HG02852 (cell line): ENCODE results near the gene GFOD1.
"Not testable (repeated sequence)": the region's sequence is repeated elsewhere in the genome, so short reads cannot be mapped to it uniquely, and the experiment has no call there.

Source experiments
- ATAC-seq: cut with Tn5 transposase; IDR thresholded peaks from one replicate; pipeline ENCODE4 v1.9.1; 2021; ENCODE audit warnings: mild to moderate bottlenecking, moderate library complexity; ENCODE audit not compliant: unreplicated experiment

The GFOD1 gene

GRCh38 chr6:13445744-13446115 lies 41.7 kb downstream of the GFOD1 start:
- ATAC-seq, result no peak

GRCh38 chr6:13445005-13445743 lies 42.2 kb downstream of the GFOD1 start:
- no peak for ATAC-seq

- ATAC-seq, result no peak
Observed at GRCh38 chr6:13444604-13445003, 42.8 kb downstream of the GFOD1 start.

- ATAC-seq, result not testable (repeated sequence)
Observed at GRCh38 chr6:13443978-13444377, 43.4 kb downstream of the GFOD1 start.

GRCh38 chr6:13441778-13442177 lies 45.6 kb downstream of the GFOD1 start:
- no peak for ATAC-seq

GRCh38 chr6:13439644-13440043 lies 47.8 kb downstream of the GFOD1 start:
- ATAC-seq, result no peak

GRCh38 chr6:13438126-13438525 lies 49.3 kb downstream of the GFOD1 start:
- ATAC-seq, result no peak

- ATAC-seq, result no peak
Observed at GRCh38 chr6:13437218-13437996, 50.0 kb downstream of the GFOD1 start.

GRCh38 chr6:13436399-13437217 lies 50.8 kb downstream of the GFOD1 start:
- no peak for ATAC-seq

GRCh38 chr6:13435477-13436246 lies 51.7 kb downstream of the GFOD1 start:
- no peak for ATAC-seq

GRCh38 chr6:13434777-13435176 lies 52.6 kb downstream of the GFOD1 start:
- ATAC-seq, result no peak

GRCh38 chr6:13434135-13434775 lies 53.1 kb downstream of the GFOD1 start:
- not testable (repeated sequence) for ATAC-seq

- ATAC-seq, result no peak
Observed at GRCh38 chr6:13433709-13434121, 53.7 kb downstream of the GFOD1 start.

- no peak for ATAC-seq
Observed at GRCh38 chr6:13432526-13433184, 54.7 kb downstream of the GFOD1 start.

GRCh38 chr6:13431861-13432465 lies 55.4 kb downstream of the GFOD1 start:
- no peak for ATAC-seq

GRCh38 chr6:13431059-13431656 lies 56.2 kb downstream of the GFOD1 start:
- no peak for ATAC-seq

- ATAC-seq, result no peak
Observed at GRCh38 chr6:13429406-13429753, 58.0 kb downstream of the GFOD1 start.

GRCh38 chr6:13428583-13429405 lies 58.6 kb downstream of the GFOD1 start:
- peak; percentile 21 for ATAC-seq
